ENCODE measurements around the gene SLC16A5.

SLC16A5 gene

GRCh38 chr17:75096082-75096625, 8.4 kb downstream of the SLC16A5 start:
- TF ChIP-seq FOXP2 (optimal IDR thresholded peaks at IDR 0.05; ENCODE audit: borderline replicate concordance, extremely low read depth, extremely low read length, insufficient read depth), result peak; percentile 82
- peak; percentile 41; the same call in 1 of the 2 replicates for TF ChIP-seq SIN3A (IDR thresholded peaks at IDR 0.05; ENCODE audit: borderline replicate concordance, insufficient read depth, low read length)
- TF ChIP-seq TAF1 (IDR thresholded peaks at IDR 0.05; ENCODE audit: borderline replicate concordance, insufficient read depth, low read length), result no peak
- TF ChIP-seq REST (IDR thresholded peaks at IDR 0.05; ENCODE audit: insufficient read depth in 1 of 2, low read depth in 2 of 2, low read length in 2 of 2), result no peak
- no peak for TF ChIP-seq POLR2AphosphoS5 (IDR thresholded peaks at IDR 0.05; ENCODE audit: low read depth, low read length)

GRCh38 chr17:75097865-75098264, 10.1 kb downstream of the SLC16A5 start:
- TF ChIP-seq REST (IDR thresholded peaks at IDR 0.05; ENCODE audit: insufficient read depth in 1 of 2, low read depth in 2 of 2, low read length in 2 of 2), result no peak
- TF ChIP-seq FOXP2 (optimal IDR thresholded peaks at IDR 0.05; ENCODE audit: borderline replicate concordance, extremely low read depth, extremely low read length, insufficient read depth), result no peak
- TF ChIP-seq SIN3A (IDR thresholded peaks at IDR 0.05; ENCODE audit: borderline replicate concordance, insufficient read depth, low read length), result no peak
- TF ChIP-seq POLR2AphosphoS5 (IDR thresholded peaks at IDR 0.05; ENCODE audit: low read depth, low read length), result no peak
- TF ChIP-seq TAF1 (IDR thresholded peaks at IDR 0.05; ENCODE audit: borderline replicate concordance, insufficient read depth, low read length), result no peak

GRCh38 chr17:75098861-75099260, 11.1 kb downstream of the SLC16A5 start:
- TF ChIP-seq POLR2AphosphoS5 (IDR thresholded peaks at IDR 0.05; ENCODE audit: low read depth, low read length) (no peak), FOXP2 (optimal IDR thresholded peaks at IDR 0.05; ENCODE audit: borderline replicate concordance, extremely low read depth, extremely low read length, insufficient read depth) (no peak), SIN3A (IDR thresholded peaks at IDR 0.05; ENCODE audit: borderline replicate concordance, insufficient read depth, low read length) (no peak), TAF1 (IDR thresholded peaks at IDR 0.05; ENCODE audit: borderline replicate concordance, insufficient read depth, low read length) (no peak), REST (IDR thresholded peaks at IDR 0.05; ENCODE audit: insufficient read depth in 1 of 2, low read depth in 2 of 2, low read length in 2 of 2) (no peak)

GRCh38 chr17:75099881-75100595, 12.3 kb downstream of the SLC16A5 start:
- no peak for TF ChIP-seq REST (IDR thresholded peaks at IDR 0.05; ENCODE audit: insufficient read depth in 1 of 2, low read depth in 2 of 2, low read length in 2 of 2)
- TF ChIP-seq SIN3A (IDR thresholded peaks at IDR 0.05; ENCODE audit: borderline replicate concordance, insufficient read depth, low read length), result no peak
- no peak for TF ChIP-seq FOXP2 (optimal IDR thresholded peaks at IDR 0.05; ENCODE audit: borderline replicate concordance, extremely low read depth, extremely low read length, insufficient read depth)
- TF ChIP-seq TAF1 (IDR thresholded peaks at IDR 0.05; ENCODE audit: borderline replicate concordance, insufficient read depth, low read length), result no peak
- no peak for TF ChIP-seq POLR2AphosphoS5 (IDR thresholded peaks at IDR 0.05; ENCODE audit: low read depth, low read length)
